Amygdala (tissue), 56 donors: Measurements from ENCODE around the gene RNU6-7.

Experiments used
- DNase-seq, 56 donors: peaks; one replicate each; lab custom pipeline; 2025; lab: John Stamatoyannopoulos, UW

RNU6-7 gene

DNA sequence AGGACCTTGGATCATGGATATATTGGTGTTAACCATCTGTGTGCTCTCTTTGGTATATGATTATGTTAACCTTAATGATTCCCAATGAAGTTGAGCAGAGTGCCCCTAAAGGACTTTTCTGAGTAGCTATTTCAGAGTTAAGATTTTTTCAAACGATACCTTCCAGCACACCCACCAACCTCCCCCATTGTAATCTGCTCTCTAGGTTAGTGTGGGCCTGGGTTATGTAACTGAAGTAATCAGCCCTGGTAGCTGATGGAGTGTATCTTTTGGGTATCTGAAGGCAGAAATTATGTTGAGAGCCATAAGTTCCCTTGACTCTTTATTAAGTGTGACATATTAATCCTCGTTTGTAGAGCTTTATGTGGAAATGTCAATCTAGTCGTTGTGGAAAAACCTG lies 48.8 kb downstream of the RNU6-7 start:
- no peak for DNase-seq

DNA sequence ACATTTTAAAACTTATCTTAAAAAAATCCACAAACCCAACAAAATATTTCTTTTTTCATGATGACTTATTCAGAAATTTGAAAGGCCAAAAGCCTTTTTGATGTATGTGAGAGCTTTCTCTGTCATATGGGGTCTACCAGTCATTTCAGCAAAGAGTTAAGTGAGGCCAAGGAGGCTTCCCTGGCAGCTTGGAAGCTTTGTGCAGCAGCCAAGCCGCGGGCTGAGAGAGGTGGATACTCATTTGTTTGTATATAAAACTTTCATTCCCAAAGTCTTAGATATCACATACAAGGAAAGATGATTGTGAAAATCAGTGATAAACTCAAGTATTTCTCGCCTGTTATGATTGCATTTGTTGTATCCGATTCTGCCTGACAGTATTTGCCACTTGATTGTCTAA lies 49.7 kb downstream of the RNU6-7 start:
- DNase-seq: peak in 1 of 56 donors; percentile 1
